Neural progenitor cell (in vitro differentiated cells): Measurements from ENCODE around the gene PCLO. TPM values are rescaled to one million over a fixed set of nuclear protein-coding genes. Genes with fewer than 3 reads are reported as not detected.

Experiments used
- DNase-seq: peaks from one replicate; pipeline ENCODE4 v3.0.0-alpha.2; 2016; ENCODE audit warnings: low spot score
- H2AFZ ChIP-seq: fragments of 200-600 bp; sonication (generic); replicated peaks from 2 replicates; pipeline ENCODE4 v1.6.1; 2016; ENCODE audit warnings: antibody characterized with exemption
- H3F3A ChIP-seq: fragments of 200-600 bp; sonication (generic); 2 replicates; pipeline ENCODE4 v1.6.1; 2016; ENCODE audit warnings: antibody characterized with exemption, low read depth
- H3K27ac ChIP-seq: fragments of 200-600 bp; sonication (generic); 2 replicates; pipeline ENCODE4 v1.5.1; 2016; ENCODE audit warnings: mild to moderate bottlenecking
- H3K27me3 ChIP-seq: fragments of 200-600 bp; sonication (generic); 2 replicates; pipeline ENCODE4 v1.6.1; 2016; ENCODE audit warnings: mild to moderate bottlenecking, moderate library complexity
- H3K36me3 ChIP-seq: fragments of 200-600 bp; sonication (generic); 2 replicates; pipeline ENCODE4 v1.5.1; 2016
- H3K4me1 ChIP-seq: fragments of 200-600 bp; sonication (generic); 2 replicates; pipeline ENCODE4 v1.6.1; 2016; ENCODE audit warnings: mixed run types
- H3K4me2 ChIP-seq: fragments of 200-600 bp; sonication (generic); 2 replicates; pipeline ENCODE4 v1.6.1; 2016
- H3K4me3 ChIP-seq: fragments of 200-600 bp; sonication (generic); 2 replicates; pipeline ENCODE4 v1.5.1; 2016
- H3K79me2 ChIP-seq: fragments of 200-600 bp; sonication (generic); 2 replicates; pipeline ENCODE4 v1.6.1; 2016; ENCODE audit warnings: low read depth
- H3K9ac ChIP-seq: fragments of 200-600 bp; sonication (generic); 2 replicates; pipeline ENCODE4 v1.6.1; 2016
- H3K9me3 ChIP-seq: fragments of 200-600 bp; sonication (generic); 2 replicates; pipeline ENCODE4 v1.5.1; 2016; ENCODE audit warnings: low read depth
- H4K20me1 ChIP-seq: fragments of 200-600 bp; sonication (generic); 2 replicates; pipeline ENCODE4 v1.6.1; 2016; ENCODE audit warnings: low read depth
- H3K27ac Mint-ChIP-seq: 3 replicates; pipeline ENCODE4 v1.8.0; 2021; ENCODE audit warnings: mixed read lengths
- H3K27me3 Mint-ChIP-seq: 2 replicates; pipeline ENCODE4 v1.8.0; 2022; ENCODE audit warnings: low read depth, mild to moderate bottlenecking, inconsistent platforms, moderate library complexity, mixed read lengths; ENCODE audit not compliant: insufficient read depth
- H3K36me3 Mint-ChIP-seq: 3 replicates; pipeline ENCODE4 v1.8.0; 2021; ENCODE audit warnings: mixed read lengths
- H3K4me1 Mint-ChIP-seq: 3 replicates; pipeline ENCODE4 v1.8.0; 2021; ENCODE audit warnings: mixed read lengths
- H3K4me3 Mint-ChIP-seq: 3 replicates; pipeline ENCODE4 v1.8.0; 2021; ENCODE audit warnings: mild to moderate bottlenecking, moderate library complexity, mixed read lengths
- H3K9me3 Mint-ChIP-seq: 3 replicates; pipeline ENCODE4 v1.8.0; 2020; ENCODE audit warnings: mixed read lengths
- CTCF ChIP-seq: fragments of 200-600 bp; sonication (generic); IDR thresholded peaks from 2 replicates; pipeline ENCODE4 v1.5.1; 2017; ENCODE audit warnings: antibody characterized with exemption, mild to moderate bottlenecking
- EZH2 ChIP-seq: fragments of 200-600 bp; sonication (generic); IDR thresholded peaks from 2 replicates; pipeline ENCODE4 v1.6.1; 2017; ENCODE audit warnings: antibody characterized with exemption, mild to moderate bottlenecking, moderate library complexity
- EZH2phosphoT487 ChIP-seq: fragments of 200-600 bp; sonication (generic); IDR thresholded peaks from 2 replicates; pipeline ENCODE4 v1.6.1; 2017; ENCODE audit warnings: antibody characterized with exemption
- total RNA-seq: library from RNA; depleted of rRNA; stranded (reverse); fragments of >200 nt; gene quantifications from 2 replicates; pipeline ENCODE4 v1.2.3, GENCODE V29; 2015; ENCODE audit warnings: low replicate concordance

The PCLO gene
- total RNA-seq, 1 donor from 2014 or later, result 2.0 TPM

- Mint-ChIP-seq H3K27ac (no peak overlapping the region), H3K27me3 (no peaks in the 10 kb centered on the region), H3K36me3 (no peaks in the 10 kb centered on the region), H3K4me1 (peaks cover 29% of the 10 kb centered on the region), H3K9me3 (no peaks in the 10 kb centered on the region), H3K4me3 (no peak overlapping the region)
- no peaks in the 10 kb centered on the region for H3K36me3 ChIP-seq
- H3K4me2 ChIP-seq, result no peak overlapping the region
- peaks cover 38% of the 10 kb centered on the region for H3K4me1 ChIP-seq
- H2AFZ ChIP-seq, result no peak overlapping the region
- H3F3A ChIP-seq, result peaks cover 16% of the 10 kb centered on the region
- H3K9ac ChIP-seq, result no peak overlapping the region
- no peaks in the 10 kb centered on the region for H3K27me3 ChIP-seq
- DNase-seq, result no peak
- no peaks in the 10 kb centered on the region for H4K20me1 ChIP-seq
- no peaks in the 10 kb centered on the region for H3K9me3 ChIP-seq
- H3K79me2 ChIP-seq, result no peaks in the 10 kb centered on the region
- no peak overlapping the region for H3K27ac ChIP-seq
- H3K4me3 ChIP-seq, result no peak overlapping the region
- TF ChIP-seq CTCF, result peak; percentile 14
- TF ChIP-seq EZH2phosphoT487, result no peak
- TF ChIP-seq EZH2, result no peak
Measured at GRCh38 chr7:82816272-82816671, 346.4 kb downstream of the PCLO start.

- no peaks in the 10 kb centered on the region for H3K79me2 ChIP-seq
- H3K4me3 ChIP-seq, result no peak overlapping the region
- Mint-ChIP-seq H3K27ac (no peak overlapping the region), H3K9me3 (no peaks in the 10 kb centered on the region), H3K4me1 (no peaks in the 10 kb centered on the region), H3K4me3 (no peak overlapping the region), H3K36me3 (no peaks in the 10 kb centered on the region), H3K27me3 (no peaks in the 10 kb centered on the region)
- peak; percentile 78 for DNase-seq
- no peaks in the 10 kb centered on the region for H3F3A ChIP-seq
- no peaks in the 10 kb centered on the region for H3K27me3 ChIP-seq
- H3K27ac ChIP-seq, result no peak overlapping the region
- H3K9me3 ChIP-seq, result no peaks in the 10 kb centered on the region
- peaks cover 2% of the 10 kb centered on the region for H3K4me1 ChIP-seq
- peak; percentile 83 for TF ChIP-seq CTCF
- TF ChIP-seq EZH2phosphoT487, result no peak
- H4K20me1 ChIP-seq, result no peaks in the 10 kb centered on the region
- H3K4me2 ChIP-seq, result no peak overlapping the region
- no peak overlapping the region for H2AFZ ChIP-seq
- H3K9ac ChIP-seq, result no peak overlapping the region
- H3K36me3 ChIP-seq, result no peaks in the 10 kb centered on the region
Measured at GRCh38 chr7:82810558-82811259, 352.0 kb downstream of the PCLO start.

- H3K27me3 Mint-ChIP-seq, result no peaks in the 10 kb centered on the region
- H3K4me3 Mint-ChIP-seq, result no peak overlapping the region
- Histone ChIP-seq H3K27me3 (no peaks in the 10 kb centered on the region), H3K4me2 (no peak overlapping the region), H3F3A (no peaks in the 10 kb centered on the region), H3K79me2 (no peaks in the 10 kb centered on the region), H3K27ac (no peak overlapping the region), H3K9me3 (no peaks in the 10 kb centered on the region), H3K36me3 (no peaks in the 10 kb centered on the region), H3K9ac (no peak overlapping the region), H4K20me1 (no peaks in the 10 kb centered on the region), H3K4me3 (no peak overlapping the region), H3K4me1 (peaks cover 8% of the 10 kb centered on the region), H2AFZ (no peak overlapping the region)
- no peak overlapping the region for H3K27ac Mint-ChIP-seq
- no peak for TF ChIP-seq CTCF
- no peak for TF ChIP-seq EZH2
- no peak for TF ChIP-seq EZH2phosphoT487
- no peaks in the 10 kb centered on the region for H3K9me3 Mint-ChIP-seq
- no peaks in the 10 kb centered on the region for H3K4me1 Mint-ChIP-seq
- no peaks in the 10 kb centered on the region for H3K36me3 Mint-ChIP-seq
- DNase-seq, result no peak
Measured at GRCh38 chr7:82808633-82809032, 354.1 kb downstream of the PCLO start.
